Tibial nerve (tissue), 3 donors: ENCODE measurements around the gene SLC25A21.

Experiments
- POLR2A ChIP-seq, 2 donors: fragments of 450-650 bp; IDR thresholded peaks; one replicate each; pipeline ENCODE4 v1.6.1; 2017; ENCODE audit warnings: antibody characterized with exemption in 2 of 2, mild to moderate bottlenecking in 2 of 2, moderate library complexity in 2 of 2
- TF ChIP-seq, protein P1 (sequence below), 5 experiments: fragments of 200-600 bp in 3 of 5; fragments of 450-650 bp in 2 of 5; sonication (generic) in 3 of 5; IDR thresholded peaks; one replicate each; pipeline ENCODE4 v1.5.1; 2016 to 2019; ENCODE audit warnings: antibody characterized with exemption in 5 of 5, mild to moderate bottlenecking in 3 of 5, moderate library complexity in 2 of 5

DNA sequence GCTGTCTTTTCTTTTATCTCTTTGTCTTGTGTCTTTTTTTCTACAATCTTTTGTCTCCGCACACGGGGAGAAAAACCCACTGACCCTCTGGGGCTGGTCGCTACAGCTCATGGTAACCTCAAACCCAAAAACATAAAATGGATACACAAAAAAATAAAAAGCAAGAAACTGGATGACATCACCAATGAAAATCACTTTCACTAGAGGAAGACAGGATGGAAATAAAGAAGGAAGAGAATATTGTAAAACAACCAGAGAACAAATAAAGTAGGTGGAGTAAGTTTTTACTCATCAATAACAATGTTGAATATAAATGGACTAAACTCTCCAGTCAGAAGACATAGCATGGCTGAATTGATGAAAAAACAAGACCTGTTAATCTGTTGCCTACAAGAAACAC lies 42.9 kb upstream of the SLC25A21 start:
- TF ChIP-seq, protein P1, sequence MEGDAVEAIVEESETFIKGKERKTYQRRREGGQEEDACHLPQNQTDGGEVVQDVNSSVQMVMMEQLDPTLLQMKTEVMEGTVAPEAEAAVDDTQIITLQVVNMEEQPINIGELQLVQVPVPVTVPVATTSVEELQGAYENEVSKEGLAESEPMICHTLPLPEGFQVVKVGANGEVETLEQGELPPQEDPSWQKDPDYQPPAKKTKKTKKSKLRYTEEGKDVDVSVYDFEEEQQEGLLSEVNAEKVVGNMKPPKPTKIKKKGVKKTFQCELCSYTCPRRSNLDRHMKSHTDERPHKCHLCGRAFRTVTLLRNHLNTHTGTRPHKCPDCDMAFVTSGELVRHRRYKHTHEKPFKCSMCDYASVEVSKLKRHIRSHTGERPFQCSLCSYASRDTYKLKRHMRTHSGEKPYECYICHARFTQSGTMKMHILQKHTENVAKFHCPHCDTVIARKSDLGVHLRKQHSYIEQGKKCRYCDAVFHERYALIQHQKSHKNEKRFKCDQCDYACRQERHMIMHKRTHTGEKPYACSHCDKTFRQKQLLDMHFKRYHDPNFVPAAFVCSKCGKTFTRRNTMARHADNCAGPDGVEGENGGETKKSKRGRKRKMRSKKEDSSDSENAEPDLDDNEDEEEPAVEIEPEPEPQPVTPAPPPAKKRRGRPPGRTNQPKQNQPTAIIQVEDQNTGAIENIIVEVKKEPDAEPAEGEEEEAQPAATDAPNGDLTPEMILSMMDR (IDR thresholded peaks at IDR 0.05), result no peak
- TF ChIP-seq POLR2A (IDR thresholded peaks at IDR 0.05), result no peak
